B cell (primary cell): Measurements from ENCODE around the gene PLA2G3.

Experiments used
- CTCF ChIP-seq: fragments of 200-600 bp; IDR thresholded peaks from one replicate; pipeline ENCODE4 v1.8.0; 2022; ENCODE audit warnings: antibody characterized with exemption, mild to moderate bottlenecking
- EZH2 ChIP-seq: IDR thresholded peaks from 2 replicates; pipeline ENCODE4 v1.6.1; 2012; ENCODE audit warnings: borderline replicate concordance, low read depth, mild to moderate bottlenecking, moderate library complexity, low read length; ENCODE audit not compliant: insufficient read depth, poor library complexity, severe bottlenecking

GRCh38 chr22:31119026-31119717, 21.1 kb downstream of the PLA2G3 start:
- TF ChIP-seq CTCF, result no peak
- no peak for TF ChIP-seq EZH2
